HEK293 (cell line): ENCODE data around the gene CEP41.
A peak's percentile ranks its signal among the peaks of the same experiment; 100 is the strongest.

Source experiments
- CTCF ChIA-PET: fragments of 350-600 bp; formaldehyde crosslinking; extraction: SDS; loops from one replicate; lab custom pipeline; 2021; ENCODE audit warnings: antibody characterized with exemption; lab: Yijun Ruan, JAX
- POLR2A ChIA-PET: fragments of 300-600 bp; formaldehyde crosslinking; extraction: SDS; loops from one replicate; lab custom pipeline; 2020; ENCODE audit warnings: antibody characterized with exemption, inconsistent platforms; lab: Yijun Ruan, JAX
- H3K27ac ChIP-seq: fragments of 200-500 bp; sonication (Bioruptor generic); 2 replicates; pipeline ENCODE4 v1.5.1; 2014; ENCODE audit warnings: low read depth, low read length, control low read depth, inconsistent platforms; ENCODE audit errors: extremely low read depth
- H3K36me3 ChIP-seq, 2 experiments: fragments of 200-500 bp in 1 of 2; sonication (Bioruptor generic) in 1 of 2; 1 replicate in 1 of 2; 2 replicates in 1 of 2; pipeline ENCODE4 v1.5.1; 2014 to 2017; ENCODE audit warnings: inconsistent platforms in 2 of 2, low read length in 2 of 2; ENCODE audit not compliant: control insufficient read depth in 2 of 2, insufficient read depth in 1 of 2
- H3K4me1 ChIP-seq: fragments of 200-500 bp; sonication (Bioruptor generic); 2 replicates; pipeline ENCODE4 v1.5.1; 2014; ENCODE audit warnings: mild to moderate bottlenecking, low read length, inconsistent platforms; ENCODE audit not compliant: control insufficient read depth, insufficient read depth
- H3K4me3 ChIP-seq: 2 replicates; pipeline ENCODE4 v1.5.1; 2011; ENCODE audit warnings: low read depth, mild to moderate bottlenecking, control low read depth, low read length, moderate library complexity
- H3K9me3 ChIP-seq: fragments of 200-500 bp; sonication (Bioruptor generic); 2 replicates; pipeline ENCODE4 v1.5.1; 2014; ENCODE audit warnings: low read depth, low read length, inconsistent platforms; ENCODE audit not compliant: control insufficient read depth, insufficient read depth
- GFI1B ChIP-seq: fragments of 450-650 bp; formaldehyde crosslinking; IDR thresholded peaks from 2 replicates; pipeline ENCODE4 v1.5.1; 2016; ENCODE audit warnings: missing biosample characterization, missing genetic modification characterization
- GLIS2 ChIP-seq: fragments of 450-650 bp; formaldehyde crosslinking; IDR thresholded peaks from 2 replicates; pipeline ENCODE4 v1.5.1; 2016; ENCODE audit warnings: missing biosample characterization, missing genetic modification characterization
- HOXD13 ChIP-seq: sonication (generic); formaldehyde crosslinking; IDR thresholded peaks from 2 replicates; pipeline ENCODE4 v1.8.0; 2022; ENCODE audit warnings: missing genetic modification reagents, borderline replicate concordance
- IKZF3 ChIP-seq: fragments of 450-650 bp; IDR thresholded peaks from 2 replicates; pipeline ENCODE4 v1.5.0; 2018; ENCODE audit warnings: missing biosample characterization, mild to moderate bottlenecking, missing genetic modification characterization, moderate library complexity
- KLF7 ChIP-seq: fragments of 450-650 bp; formaldehyde crosslinking; IDR thresholded peaks from 2 replicates; pipeline ENCODE4 v1.5.1; 2016; ENCODE audit warnings: missing biosample characterization, missing genetic modification characterization, borderline replicate concordance
- SP2 ChIP-seq: fragments of 450-650 bp; formaldehyde crosslinking; IDR thresholded peaks from 2 replicates; pipeline ENCODE4 v1.5.1; 2016; ENCODE audit warnings: missing biosample characterization, missing genetic modification characterization
- ZBTB6 ChIP-seq: fragments of 450-650 bp; formaldehyde crosslinking; IDR thresholded peaks from 2 replicates; pipeline ENCODE4 v1.5.1; 2017; ENCODE audit warnings: missing biosample characterization, missing genetic modification characterization
- ZBTB7A ChIP-seq: fragments of 450-650 bp; formaldehyde crosslinking; IDR thresholded peaks from 2 replicates; pipeline ENCODE4 v1.5.1; 2016; ENCODE audit warnings: low read depth, missing biosample characterization, missing genetic modification characterization
- ZFHX2 ChIP-seq: fragments of 450-650 bp; formaldehyde crosslinking; conservative IDR thresholded peaks from 2 replicates; pipeline ENCODE4 v1.5.1; 2016; ENCODE audit warnings: missing biosample characterization, missing genetic modification characterization
- ZNF133 ChIP-seq: fragments of 450-650 bp; formaldehyde crosslinking; IDR thresholded peaks from 2 replicates; pipeline ENCODE4 v1.5.1; 2016; ENCODE audit warnings: missing biosample characterization, missing genetic modification characterization
- ZNF19 ChIP-seq: fragments of 450-650 bp; formaldehyde crosslinking; IDR thresholded peaks from 2 replicates; pipeline ENCODE4; 2016; ENCODE audit warnings: missing biosample characterization, missing genetic modification characterization, low read depth
- ZNF2 ChIP-seq: fragments of 450-650 bp; formaldehyde crosslinking; IDR thresholded peaks from 2 replicates; pipeline ENCODE4 v1.5.1; 2016; ENCODE audit warnings: missing biosample characterization, missing genetic modification characterization
- ZNF354C ChIP-seq: fragments of 450-650 bp; formaldehyde crosslinking; IDR thresholded peaks from 2 replicates; pipeline ENCODE4 v1.5.1; 2016; ENCODE audit warnings: missing biosample characterization, missing genetic modification characterization, low read depth, borderline replicate concordance
- ZNF366 ChIP-seq: fragments of 450-650 bp; formaldehyde crosslinking; conservative IDR thresholded peaks from 2 replicates; pipeline ENCODE4 v1.5.1; 2016; ENCODE audit warnings: missing biosample characterization, missing genetic modification characterization
- ZNF404 ChIP-seq: fragments of 450-650 bp; formaldehyde crosslinking; IDR thresholded peaks from 2 replicates; pipeline ENCODE4 v1.5.1; 2017; ENCODE audit warnings: missing biosample characterization, missing genetic modification characterization
- ZNF416 ChIP-seq: fragments of 450-650 bp; formaldehyde crosslinking; IDR thresholded peaks from 2 replicates; pipeline ENCODE4 v1.5.1; 2016; ENCODE audit warnings: missing biosample characterization, missing genetic modification characterization
- ZNF423 ChIP-seq: fragments of 450-650 bp; formaldehyde crosslinking; IDR thresholded peaks from 2 replicates; pipeline ENCODE4 v1.5.1; 2016; ENCODE audit warnings: missing biosample characterization, missing genetic modification characterization
- ZNF510 ChIP-seq: fragments of 450-650 bp; formaldehyde crosslinking; IDR thresholded peaks from 2 replicates; pipeline ENCODE4 v1.5.1; 2018; ENCODE audit warnings: mild to moderate bottlenecking, missing genetic modification characterization, missing biosample characterization; ENCODE audit not compliant: insufficient replicate concordance
- ZNF514 ChIP-seq: fragments of 450-650 bp; formaldehyde crosslinking; IDR thresholded peaks from 2 replicates; pipeline ENCODE4 v1.5.1; 2016; ENCODE audit warnings: missing biosample characterization, missing genetic modification characterization
- ZNF529 ChIP-seq: fragments of 450-650 bp; formaldehyde crosslinking; IDR thresholded peaks from 2 replicates; pipeline ENCODE4 v1.5.1; 2017; ENCODE audit warnings: missing genetic modification characterization, missing biosample characterization; ENCODE audit not compliant: insufficient replicate concordance
- ZNF571 ChIP-seq: fragments of 450-650 bp; formaldehyde crosslinking; IDR thresholded peaks from 2 replicates; pipeline ENCODE4 v1.5.0; 2017; ENCODE audit warnings: missing biosample characterization, missing genetic modification characterization
- ZNF776 ChIP-seq: fragments of 450-650 bp; formaldehyde crosslinking; IDR thresholded peaks from 2 replicates; pipeline ENCODE4 v1.5.0; 2017; ENCODE audit warnings: missing biosample characterization, missing genetic modification characterization, borderline replicate concordance
- ZSCAN23 ChIP-seq: fragments of 450-650 bp; formaldehyde crosslinking; IDR thresholded peaks from 2 replicates; pipeline ENCODE4 v1.5.1; 2016; ENCODE audit warnings: missing biosample characterization, missing genetic modification characterization
- ZSCAN4 ChIP-seq: fragments of 450-650 bp; formaldehyde crosslinking; IDR thresholded peaks from 2 replicates; pipeline ENCODE4 v1.5.1; 2017; ENCODE audit warnings: missing biosample characterization, missing genetic modification characterization
- TF ChIP-seq, protein P1 (sequence below): fragments of 450-650 bp; formaldehyde crosslinking; IDR thresholded peaks from 2 replicates; pipeline ENCODE4 v1.5.1; 2016; ENCODE audit warnings: missing biosample characterization, missing genetic modification characterization
- TF ChIP-seq, protein P2 (sequence below): fragments of 450-650 bp; formaldehyde crosslinking; IDR thresholded peaks from 2 replicates; pipeline ENCODE4 v1.5.1; 2016; ENCODE audit warnings: missing biosample characterization, missing genetic modification characterization

CEP41 gene

DNA sequence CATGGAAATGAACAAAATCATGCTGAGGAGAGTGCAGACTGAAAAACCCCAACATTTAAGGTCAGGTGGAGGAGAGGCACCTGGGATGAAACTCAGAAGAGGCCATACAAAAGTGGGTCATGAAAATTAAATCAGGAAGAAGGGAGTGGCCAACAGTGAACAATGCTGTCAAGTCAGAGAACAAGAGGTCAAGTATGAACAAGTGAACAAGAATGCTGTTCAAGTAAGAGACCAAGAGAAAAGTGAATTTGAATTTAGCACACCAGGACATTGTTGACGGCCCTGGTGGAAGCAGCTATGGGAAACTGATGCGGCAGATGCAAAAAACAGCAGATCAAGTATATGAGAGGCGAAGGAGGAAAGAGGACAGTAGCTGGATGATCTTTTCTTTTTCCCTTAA, 7.9 kb downstream of the CEP41 start:
- Histone ChIP-seq H3K36me3 (no peaks in the 10 kb centered on the region), H3K4me3 (no peak overlapping the region), H3K27ac (no peak overlapping the region), H3K9me3 (no peaks in the 10 kb centered on the region), H3K4me1 (peaks cover 5% of the 10 kb centered on the region; the same call in 1 of the 2 replicates)
- POLR2A ChIA-PET = interaction anchor here (0.7 kb wide), 1 partner anchor 228 kb away, joined by 3 read pairs; the partner anchor contains the start of gene TMEM209
- CTCF ChIA-PET = no interaction called here
- TF ChIP-seq ZNF354C (tag by site-specific recombination) = no peak
- TF ChIP-seq IKZF3 = no peak
- no peak for TF ChIP-seq ZNF2 (tag by site-specific recombination)
- no peak for TF ChIP-seq ZNF423 (tag by site-specific recombination)
- no peak for TF ChIP-seq ZSCAN23 (tag by site-specific recombination)
- no peak for TF ChIP-seq ZNF510 (tag by site-specific recombination)
- no peak for TF ChIP-seq ZNF404
- TF ChIP-seq HOXD13 (CRISPR knock-in tag) = no peak
- no peak for TF ChIP-seq ZNF133
- TF ChIP-seq ZNF571 (tag by site-specific recombination) = no peak

DNA sequence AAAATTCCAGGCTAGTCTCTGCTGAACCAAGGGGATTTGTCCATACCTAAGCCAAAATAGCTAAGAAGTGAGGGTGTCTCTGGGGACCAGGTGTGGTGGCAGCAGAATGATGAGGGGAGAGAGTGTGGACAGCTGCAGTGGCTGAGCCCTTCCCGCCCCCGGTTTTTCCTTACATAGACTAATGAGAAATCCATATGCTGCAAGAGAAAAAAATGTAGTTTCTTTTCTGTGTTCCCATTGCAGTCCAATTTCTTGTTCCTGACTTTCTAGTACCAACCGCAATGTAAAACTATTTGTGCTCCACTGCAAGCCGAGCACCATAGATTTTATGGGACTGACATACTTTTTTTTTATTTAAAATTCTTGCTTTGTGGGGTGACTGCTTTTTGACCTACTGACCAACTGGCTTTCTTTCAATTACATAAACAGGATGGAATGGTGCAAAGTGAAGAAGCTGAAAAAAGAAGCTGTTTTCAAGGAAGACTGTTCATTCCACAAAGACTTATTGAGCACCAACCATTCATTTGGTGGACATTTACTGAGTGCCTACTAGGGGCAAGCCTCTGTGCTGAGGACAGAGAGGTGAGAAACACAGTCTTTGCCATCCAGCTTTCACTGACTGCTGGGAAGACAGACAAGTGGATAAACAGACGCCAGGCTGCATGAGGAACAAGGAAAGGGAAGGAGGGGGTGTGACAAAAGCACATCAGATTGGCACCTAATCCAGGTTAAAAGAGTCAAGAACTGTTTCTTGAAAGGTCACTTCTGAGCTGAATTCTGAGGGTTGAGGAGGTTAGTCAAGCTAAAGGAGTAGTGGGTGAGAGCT, 9.8 kb downstream of the CEP41 start:
- H3K36me3 ChIP-seq = no peaks in the 10 kb centered on the region; a peak in 1 of 3 replicates
- TF ChIP-seq ZNF514 (tag by site-specific recombination) (no peak), ZFHX2 (tag by site-specific recombination) (0 out of 2 replicates have a peak, but pooled peaks have one; percentile 25)
- TF ChIP-seq, all 188 proteins: peak for 1
- POLR2A ChIA-PET = no interaction called here
- H3K4me3 ChIP-seq = no peak overlapping the region
- H3K27ac ChIP-seq = no peak overlapping the region
- no peaks in the 10 kb centered on the region for H3K9me3 ChIP-seq
- CTCF ChIA-PET = no interaction called here
- H3K4me1 ChIP-seq = peaks cover 5% of the 10 kb centered on the region; the same call in 1 of the 2 replicates

- ChIA-PET CTCF (no interaction called here), POLR2A (no interaction called here)
- Histone ChIP-seq H3K27ac (no peak overlapping the region), H3K36me3 (no peaks in the 10 kb centered on the region; a peak in 1 of 3 replicates), H3K9me3 (no peaks in the 10 kb centered on the region), H3K4me3 (no peak overlapping the region), H3K4me1 (peaks cover 5% of the 10 kb centered on the region; the same call in 1 of the 2 replicates)
- TF ChIP-seq ZNF366 (tag by site-specific recombination) (no peak), GFI1B (tag by site-specific recombination) (no peak), ZBTB6 (tag by site-specific recombination) (no peak), ZSCAN4 (tag by site-specific recombination) (no peak), ZNF529 (tag by site-specific recombination) (no peak), GLIS2 (tag by site-specific recombination) (no peak), SP2 (tag by site-specific recombination) (no peak), KLF7 (tag by site-specific recombination) (no peak), ZNF19 (tag by site-specific recombination) (no peak), ZNF776 (tag by site-specific recombination) (no peak), ZNF416 (tag by site-specific recombination) (no peak), ZBTB7A (no peak)
- TF ChIP-seq, protein P1, sequence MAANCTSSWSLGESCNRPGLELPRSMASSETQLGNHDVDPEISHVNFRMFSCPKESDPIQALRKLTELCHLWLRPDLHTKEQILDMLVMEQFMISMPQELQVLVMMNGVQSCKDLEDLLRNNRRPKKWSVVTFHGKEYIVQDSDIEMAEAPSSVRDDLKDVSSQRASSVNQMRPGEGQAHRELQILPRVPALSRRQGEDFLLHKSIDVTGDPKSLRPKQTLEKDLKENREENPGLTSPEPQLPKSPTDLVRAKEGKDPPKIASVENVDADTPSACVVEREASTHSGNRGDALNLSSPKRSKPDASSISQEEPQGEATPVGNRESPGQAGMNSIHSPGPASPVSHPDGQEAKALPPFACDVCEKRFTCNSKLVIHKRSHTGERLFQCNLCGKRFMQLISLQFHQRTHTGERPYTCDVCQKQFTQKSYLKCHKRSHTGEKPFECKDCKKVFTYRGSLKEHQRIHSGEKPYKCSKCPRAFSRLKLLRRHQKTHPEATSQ (tag by site-specific recombination) = no peak
- TF ChIP-seq, protein P2, sequence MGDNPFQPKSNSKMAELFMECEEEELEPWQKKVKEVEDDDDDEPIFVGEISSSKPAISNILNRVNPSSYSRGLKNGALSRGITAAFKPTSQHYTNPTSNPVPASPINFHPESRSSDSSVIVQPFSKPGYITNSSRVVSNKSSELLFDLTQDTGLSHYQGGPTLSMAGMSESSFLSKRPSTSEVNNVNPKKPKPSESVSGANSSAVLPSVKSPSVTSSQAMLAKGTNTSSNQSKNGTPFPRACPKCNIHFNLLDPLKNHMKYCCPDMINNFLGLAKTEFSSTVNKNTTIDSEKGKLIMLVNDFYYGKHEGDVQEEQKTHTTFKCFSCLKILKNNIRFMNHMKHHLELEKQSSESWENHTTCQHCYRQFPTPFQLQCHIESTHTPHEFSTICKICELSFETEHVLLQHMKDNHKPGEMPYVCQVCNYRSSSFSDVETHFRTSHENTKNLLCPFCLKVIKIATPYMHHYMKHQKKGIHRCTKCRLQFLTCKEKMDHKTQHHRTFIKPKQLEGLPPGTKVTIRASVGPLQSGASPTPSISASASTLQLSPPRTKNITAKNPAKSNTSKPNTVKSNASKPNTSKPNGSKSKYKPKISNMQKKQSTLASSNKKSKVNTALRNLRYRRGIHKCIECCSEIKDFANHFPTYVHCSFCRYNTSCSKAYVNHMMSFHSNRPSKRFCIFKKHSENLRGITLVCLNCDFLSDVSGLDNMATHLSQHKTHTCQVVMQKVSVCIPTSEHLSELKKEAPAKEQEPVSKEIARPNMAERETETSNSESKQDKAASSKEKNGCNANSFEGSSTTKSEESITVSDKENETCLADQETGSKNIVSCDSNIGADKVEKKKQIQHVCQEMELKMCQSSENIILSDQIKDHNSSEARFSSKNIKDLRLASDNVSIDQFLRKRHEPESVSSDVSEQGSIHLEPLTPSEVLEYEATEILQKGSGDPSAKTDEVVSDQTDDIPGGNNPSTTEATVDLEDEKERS (tag by site-specific recombination) = no peak
Observed at GRCh38 chr7:130430115-130430514, 10.7 kb downstream of the CEP41 start.
